SIG-M5 (cell line): ENCODE data around the gene CYB5RL.
A peak's percentile ranks its signal among the peaks of the same experiment; 100 is the strongest.
"Not testable (repeated sequence)": the region's sequence is repeated elsewhere in the genome, so short reads cannot be mapped to it uniquely, and the experiment has no call there.

Experiments used
- DNase-seq: peaks from one replicate; lab custom pipeline; 2025; lab: John Stamatoyannopoulos, UW

The CYB5RL gene, protein sequence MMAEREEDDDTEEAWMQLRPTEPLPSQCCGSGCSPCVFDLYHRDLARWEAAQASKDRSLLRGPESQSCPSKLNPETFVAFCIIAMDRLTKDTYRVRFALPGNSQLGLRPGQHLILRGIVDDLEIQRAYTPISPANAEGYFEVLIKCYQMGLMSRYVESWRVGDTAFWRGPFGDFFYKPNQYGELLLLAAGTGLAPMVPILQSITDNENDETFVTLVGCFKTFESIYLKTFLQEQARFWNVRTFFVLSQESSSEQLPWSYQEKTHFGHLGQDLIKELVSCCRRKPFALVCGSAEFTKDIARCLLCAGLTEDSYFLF

DNA sequence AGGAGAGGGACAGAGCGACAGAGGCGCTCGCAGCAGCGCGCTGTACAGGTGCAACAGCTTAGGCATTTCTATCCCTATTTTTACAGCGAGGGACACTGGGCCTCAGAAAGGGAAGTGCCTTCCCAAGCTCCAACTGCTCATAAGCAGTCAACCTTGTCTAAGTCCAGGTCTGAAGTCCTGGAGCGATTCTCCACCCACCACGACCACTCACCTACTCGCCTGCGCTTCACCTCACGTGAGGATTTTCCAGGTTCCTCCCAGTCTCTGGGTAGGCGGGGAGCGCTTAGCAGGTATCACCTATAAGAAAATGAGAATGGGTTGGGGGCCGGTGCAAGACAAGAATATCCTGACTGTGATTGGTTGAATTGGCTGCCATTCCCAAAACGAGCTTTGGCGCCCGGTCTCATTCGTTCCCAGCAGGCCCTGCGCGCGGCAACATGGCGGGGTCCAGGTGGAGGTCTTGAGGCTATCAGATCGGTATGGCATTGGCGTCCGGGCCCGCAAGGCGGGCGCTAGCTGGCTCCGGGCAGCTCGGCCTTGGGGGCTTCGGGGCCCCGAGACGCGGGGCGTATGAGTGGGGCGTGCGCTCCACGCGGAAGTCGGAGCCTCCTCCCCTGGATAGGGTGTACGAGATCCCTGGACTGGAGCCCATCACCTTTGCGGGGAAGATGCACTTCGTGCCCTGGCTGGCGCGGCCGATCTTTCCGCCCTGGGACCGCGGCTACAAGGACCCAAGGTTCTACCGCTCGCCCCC, at the start of gene CYB5RL, which contains the start of gene MRPL37:
TSS of gene CYB5RL (minus strand) at position 266 of the 754 bp plus-strand sequence. CDS start 4,414 bp downstream, outside the sequence.
TSS of gene MRPL37 (plus strand) at position 403 of the 754 bp plus-strand sequence. CDS start at position 480, 77 bp downstream.
- DNase-seq = peak; percentile 76

DNA sequence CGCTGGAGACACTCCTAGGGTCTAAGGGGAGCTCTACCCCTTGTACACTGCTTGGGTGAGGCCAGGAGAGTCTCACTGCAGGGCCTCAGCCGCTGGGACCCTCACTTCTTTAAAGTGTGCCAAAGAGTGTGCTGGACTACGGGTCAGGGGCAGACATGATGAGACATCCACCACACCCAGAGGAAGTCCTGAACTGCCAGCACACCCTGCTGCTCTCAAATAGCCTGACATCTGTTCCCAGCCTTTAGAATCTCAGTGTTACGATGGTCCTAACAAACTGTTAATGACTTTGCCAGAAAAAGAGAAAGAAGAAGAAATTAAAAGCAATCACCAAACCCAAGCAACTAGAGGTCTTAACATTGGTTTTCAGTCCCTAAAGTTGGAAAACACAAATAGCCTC, 49.1 kb upstream of the CYB5RL start:
- no peak for DNase-seq

DNA sequence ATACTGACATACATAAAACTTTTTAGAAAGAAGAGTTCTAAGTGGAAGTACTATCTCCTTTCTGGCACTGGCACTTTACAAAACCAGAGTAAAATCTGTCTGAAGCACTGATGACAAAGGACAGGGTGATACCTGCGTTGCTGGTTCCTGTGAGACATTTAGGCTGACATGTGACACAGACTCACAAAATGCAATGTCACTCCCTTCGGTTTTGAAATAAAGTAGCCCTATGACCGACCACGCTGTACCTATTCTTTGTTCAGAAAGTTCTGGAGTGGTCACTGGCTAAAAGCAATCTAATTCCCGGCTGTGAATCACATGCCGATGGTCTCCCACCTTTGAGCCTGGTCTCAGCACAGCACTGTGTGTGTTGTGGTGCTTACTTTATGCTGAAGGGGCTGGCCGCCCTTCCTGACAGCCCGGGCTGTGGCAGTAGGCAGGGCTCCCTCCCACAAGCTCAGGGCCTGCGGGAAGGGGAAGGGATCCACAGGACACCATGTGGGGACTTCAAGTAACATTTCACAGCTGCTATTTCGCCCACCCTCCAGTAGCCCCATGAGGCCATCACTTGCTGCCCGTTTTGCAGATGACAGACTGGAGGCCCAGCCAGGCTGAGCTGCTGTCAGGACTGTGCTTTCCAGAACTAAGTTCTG, 48.2 kb upstream of the CYB5RL start:
- no peak for DNase-seq

DNA sequence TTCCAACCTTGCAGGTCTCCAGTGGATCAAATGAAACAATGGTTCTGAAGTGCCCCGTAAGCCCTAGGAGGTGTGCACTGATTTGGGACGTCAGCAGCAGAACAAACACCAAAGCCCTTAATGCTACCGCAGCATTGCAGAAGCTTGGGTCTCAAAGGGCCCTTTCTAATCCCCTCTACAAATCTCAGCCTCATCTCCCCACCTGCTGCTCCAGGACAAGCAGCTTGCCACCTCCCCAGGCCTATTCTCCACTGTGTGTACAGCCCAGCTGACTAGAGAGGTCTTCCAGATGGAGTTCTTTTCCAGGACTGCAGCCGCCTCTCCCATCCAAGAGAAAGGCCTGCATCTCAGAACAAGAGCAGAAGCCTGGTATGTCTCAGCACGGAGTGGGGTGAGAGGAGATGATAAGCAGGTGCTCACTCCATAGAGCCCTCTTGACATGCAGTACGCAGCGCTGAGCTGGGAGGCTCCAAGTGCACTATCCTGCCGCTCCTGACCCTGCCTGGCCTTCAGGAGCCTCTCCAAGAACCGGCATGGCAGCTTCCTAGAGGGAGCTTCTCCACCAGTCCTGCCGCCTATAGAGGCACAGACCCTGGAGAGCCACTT, 46.4 kb upstream of the CYB5RL start:
- no peak for DNase-seq

DNA sequence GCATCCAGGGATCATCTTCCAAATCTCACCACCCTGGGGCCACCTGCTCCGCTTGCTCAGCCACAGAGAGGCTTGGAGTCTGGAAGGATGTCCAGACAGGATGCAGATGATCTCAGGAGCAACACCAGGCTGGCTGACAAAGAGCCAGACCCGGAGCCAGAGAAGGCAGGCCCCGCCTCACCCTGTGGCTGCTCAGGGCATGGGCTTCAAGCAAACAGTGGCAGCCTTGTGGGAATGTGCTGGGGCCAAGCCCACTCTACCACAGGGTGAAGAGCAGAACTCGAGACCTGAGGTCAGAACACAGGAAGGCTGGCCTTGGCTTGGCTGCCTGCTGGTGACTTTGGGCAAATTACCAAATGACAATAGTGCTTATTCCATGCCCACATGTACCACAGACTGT, 45.7 kb upstream of the CYB5RL start:
- no peak for DNase-seq

DNA sequence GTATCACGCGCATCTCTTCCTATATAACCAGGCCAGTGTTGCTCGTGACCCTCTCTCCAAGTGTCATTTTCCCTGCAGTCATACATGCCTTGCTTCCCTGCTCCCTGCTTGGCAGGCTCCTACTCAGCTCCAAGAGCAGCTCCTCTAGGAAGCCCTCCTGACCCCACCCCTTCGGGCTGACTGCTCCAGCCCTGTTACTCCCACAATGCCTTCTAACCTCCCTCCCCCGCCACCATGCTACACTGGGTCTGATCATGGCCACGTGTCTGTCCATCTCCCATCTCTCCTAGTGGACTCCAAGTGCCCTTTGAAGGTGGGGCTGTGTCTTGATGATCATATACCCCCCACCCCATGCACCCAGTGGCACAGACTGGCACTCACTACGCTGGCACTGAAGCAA, 44.8 kb upstream of the CYB5RL start:
- DNase-seq = no peak

DNA sequence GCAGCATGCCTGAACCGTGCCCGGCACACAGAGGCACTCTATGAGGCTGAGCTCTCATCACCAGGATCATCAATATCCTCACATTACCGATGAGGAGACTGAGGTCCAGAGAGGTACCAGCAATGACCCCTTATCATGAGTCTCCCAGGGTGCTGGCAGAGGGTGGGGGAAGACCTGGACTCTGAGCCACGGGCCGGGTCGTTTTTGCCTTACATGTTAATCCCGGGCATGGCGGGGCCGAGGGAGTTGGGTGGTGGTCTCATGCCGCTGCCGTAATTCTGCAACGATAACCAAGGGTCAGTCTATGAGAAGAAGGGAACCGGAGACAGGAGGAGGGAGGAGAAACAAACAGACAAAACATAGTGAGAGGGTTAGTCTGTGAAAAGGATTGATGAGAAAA, 43.2 kb upstream of the CYB5RL start:
- DNase-seq = no peak

DNA sequence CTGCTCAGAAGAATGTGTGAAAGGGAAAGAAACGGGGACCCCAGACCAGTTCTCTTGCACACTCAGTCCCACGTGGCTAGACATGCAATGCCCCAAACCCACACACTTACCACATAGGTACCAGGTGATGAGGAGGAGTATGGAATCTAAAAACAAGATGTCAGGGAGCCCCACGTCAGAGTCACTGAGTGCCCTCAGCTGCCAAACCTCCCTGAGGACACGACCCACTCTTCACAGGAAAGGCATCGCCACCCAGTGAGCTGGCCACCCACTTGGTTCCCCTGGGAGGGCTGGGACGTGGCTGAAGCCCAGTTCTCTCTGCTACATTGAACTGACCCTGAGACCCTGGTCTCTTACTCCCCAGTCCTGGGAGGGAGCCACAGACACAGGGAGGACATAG, 41.5 kb upstream of the CYB5RL start:
- no peak for DNase-seq

DNA sequence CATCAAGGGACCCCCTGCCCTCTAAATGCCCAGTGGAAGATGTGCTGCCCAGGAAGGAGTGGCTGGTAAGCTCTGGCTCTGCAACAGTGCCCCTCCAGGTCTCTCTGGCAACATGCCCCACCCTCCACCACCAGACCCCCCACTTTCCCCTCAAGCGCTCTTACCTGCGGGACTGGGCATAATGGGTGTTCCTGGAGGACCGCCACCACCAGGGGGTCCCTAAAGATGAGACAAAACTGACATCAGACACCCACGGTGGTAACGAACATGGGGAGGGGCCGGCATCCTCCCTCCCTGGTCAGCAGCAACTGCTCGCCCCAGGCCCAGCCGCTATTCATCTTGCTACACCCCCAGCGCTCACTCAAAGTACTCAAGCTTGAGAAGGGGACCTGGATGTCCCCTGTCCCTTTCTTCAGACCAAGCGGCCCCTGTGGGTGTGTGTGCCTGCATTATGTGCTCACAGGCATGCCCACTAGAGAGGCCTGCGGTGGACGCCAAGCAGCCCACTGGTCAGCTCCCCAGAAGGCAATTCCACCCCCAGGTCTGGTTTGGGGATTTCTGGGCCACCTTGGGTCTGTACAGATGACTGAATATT, 41.0 kb upstream of the CYB5RL start:
- no peak for DNase-seq

DNA sequence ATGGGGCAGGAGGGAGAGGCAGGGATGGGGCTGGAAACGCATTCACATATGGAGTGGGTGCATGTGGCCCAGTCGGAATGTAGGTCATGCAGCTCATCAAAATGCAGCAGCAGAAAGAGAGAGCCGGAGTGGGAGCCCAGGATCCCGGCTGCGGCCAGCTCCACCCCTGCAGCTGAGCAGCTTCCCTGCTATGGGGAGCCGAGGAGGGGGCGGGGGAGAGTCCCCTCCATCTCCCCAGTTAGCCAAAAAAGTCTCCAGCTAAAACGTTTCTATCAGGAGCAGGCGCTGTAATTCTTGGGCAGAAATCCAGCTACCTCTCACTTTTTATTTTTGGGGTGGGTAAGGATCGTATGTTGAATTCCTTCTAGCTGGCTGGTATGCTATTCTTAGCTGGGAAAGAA, 39.8 kb upstream of the CYB5RL start:
- DNase-seq = no peak

DNA sequence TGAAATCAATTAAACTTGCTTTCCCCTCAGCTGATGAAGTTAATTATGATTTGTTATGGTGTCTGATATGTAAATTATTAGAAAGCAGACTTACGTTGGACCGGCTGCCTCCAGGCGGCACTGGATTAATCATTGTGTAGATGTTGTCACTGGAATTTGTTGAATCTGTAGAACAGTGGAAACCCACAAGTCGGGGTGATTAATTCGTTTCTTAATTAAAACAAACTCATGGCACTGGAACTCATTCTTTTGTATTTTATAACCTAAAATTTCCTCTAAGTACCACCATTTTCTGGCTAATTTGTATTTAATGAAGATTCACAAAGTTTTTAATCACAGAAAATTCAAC, 39.2 kb upstream of the CYB5RL start:
- DNase-seq = no peak

DNA sequence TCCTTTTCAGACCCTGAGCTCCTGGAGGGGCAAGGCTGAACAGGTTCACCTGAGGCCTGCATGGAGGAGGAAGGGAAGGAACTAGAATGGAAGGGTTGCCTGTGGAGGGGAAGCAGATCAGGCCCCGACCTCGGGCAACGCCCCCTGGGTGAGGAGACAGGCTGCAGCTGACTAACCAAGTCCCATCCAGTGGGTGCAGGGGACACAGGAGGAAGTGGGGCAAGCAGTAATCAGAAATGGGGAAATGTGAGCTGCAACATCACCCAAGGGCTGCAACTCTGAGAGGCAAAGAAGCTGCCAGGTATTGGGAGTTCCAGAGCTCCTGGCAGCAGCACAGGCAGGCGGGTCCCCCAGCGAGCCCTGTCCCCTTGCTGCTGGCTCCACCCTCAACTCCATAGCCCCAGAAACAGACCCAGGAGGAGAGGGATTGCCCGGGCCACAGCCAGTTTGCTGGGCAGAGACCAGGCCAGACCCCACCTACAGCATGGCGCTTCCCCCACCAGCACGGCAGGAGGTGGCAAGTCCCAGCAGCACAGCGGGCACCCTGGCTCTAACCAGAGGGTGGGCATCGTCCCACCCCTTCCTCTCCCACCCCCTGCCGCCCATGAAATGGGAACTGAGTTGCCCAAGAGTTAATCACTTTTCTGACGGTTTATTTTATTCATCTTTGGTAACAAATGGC, 38.7 kb upstream of the CYB5RL start:
- peak; percentile 60 for DNase-seq

DNA sequence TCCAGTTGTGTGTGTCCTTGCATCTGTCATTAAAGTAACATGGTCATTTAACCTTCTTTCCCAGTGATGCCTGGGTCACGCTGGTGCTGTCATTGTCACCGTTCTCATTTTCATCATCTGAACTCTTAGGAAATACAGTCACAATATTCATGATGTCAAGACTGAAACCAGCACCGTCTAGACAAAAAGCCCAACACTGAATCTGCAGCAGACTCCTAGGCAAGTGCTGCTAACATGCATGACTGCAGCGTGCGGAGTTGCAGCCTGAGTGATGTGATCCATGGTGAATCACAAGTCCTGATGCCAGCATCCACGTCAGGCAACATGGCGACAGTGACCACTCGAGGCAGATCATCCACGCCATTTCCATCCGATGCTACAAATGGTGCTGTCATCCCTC, 37.8 kb upstream of the CYB5RL start:
- no peak for DNase-seq

DNA sequence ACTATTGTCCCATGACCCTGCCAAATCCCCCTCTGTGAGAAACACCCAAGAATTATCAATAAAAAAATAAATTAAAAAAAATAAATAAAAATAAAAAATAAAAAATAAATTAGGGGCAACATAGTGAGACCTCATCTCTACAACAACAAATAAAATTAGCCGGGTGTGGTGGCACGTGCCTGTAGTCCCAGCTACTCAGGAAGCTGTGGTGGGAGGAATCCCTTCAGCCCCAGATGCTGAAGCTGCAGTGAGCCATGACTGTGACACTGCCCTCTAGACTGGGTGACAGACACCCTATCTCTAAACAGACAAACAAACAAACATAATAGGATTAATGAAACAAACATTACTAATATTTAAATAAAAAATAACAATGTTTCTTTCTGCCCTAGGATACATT, 34.5 kb upstream of the CYB5RL start:
- DNase-seq = no peak

DNA sequence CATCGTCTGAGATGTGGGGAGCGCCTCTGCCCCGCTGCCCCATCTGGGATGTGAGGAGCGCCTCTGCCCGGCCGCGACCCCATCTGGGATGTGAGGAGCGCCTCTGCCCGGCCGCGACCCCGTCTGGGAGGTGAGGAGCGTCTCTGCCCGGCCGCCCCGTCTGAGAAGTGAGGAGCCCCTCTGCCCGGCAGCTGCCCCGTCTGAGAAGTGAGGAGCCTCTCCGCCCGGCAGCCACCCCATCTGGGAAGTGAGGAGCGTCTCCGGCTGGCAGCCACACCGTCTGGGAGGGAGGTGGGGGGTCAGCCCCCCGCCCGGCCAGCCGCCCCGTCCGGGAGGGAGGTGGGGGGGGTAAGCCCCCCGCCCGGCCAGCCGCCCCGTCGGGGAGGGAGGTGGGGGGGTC, 33.4 kb upstream of the CYB5RL start:
- not testable (repeated sequence) for DNase-seq

DNA sequence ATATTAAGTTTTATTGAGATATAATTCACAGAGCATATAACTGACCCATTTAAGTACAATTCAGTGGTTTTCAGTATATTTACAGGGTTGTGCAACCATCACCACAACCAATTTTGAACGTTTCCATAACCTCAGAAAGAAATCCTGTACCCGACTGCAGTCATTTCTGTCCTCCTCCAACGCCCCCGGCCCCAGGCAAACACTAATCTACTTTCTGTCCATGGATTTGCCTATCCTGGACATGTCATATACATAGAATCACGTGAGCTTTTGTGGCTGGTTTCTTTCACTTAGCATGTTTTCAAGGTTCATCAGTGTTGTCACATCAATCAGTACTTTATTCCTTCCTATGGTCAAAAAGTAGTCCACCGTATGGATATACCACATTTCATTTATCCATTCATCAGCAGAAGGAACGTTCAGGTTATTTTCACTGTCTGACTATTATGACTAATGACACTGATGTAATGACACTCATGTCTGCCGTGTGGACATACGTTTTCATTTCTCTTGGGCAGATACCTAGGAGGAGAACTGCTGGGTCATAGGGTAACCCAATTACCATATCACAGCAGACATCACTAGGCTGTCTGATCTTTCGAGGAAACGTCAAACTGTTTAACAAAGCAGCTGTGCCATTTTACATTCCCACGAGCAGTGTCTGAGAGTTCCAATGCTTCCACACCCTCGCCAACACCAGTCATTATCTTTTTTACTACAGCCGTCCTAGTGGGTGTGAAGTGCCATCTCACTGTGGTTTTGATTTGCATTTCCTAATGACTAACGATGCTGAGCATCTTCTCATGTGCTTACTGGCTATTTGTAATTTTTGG, 30.9 kb upstream of the CYB5RL start:
- no peak for DNase-seq

DNA sequence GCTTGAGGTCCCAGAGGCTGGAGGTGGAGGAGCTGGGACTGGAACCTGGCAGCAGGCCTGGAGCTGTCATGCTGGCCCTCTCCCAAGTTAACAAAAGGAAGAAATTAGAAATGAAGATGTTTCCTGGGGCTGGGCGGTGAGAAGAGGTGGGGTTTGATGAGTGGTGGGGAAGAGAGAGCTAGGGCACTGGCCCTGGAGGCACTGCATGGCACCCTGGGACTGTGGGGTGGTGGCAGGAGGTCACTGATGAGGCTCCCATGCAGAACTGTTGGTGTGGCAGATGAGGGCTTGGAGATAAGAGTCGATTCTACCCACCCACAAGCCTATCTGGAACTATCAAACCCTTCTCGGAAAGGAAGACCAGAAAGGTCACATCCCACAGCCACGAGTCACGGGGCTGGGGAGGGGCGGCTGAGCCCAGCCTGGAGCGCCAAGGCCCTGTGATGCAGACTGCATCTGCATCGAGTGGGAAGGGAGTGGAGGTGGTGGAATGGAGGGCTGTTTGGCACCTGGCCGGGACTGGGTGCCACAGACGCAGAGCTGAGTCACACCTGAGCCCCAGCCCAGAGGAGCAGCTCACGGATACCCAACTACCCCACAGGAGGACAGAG, 29.6 kb upstream of the CYB5RL start:
- no peak for DNase-seq

DNA sequence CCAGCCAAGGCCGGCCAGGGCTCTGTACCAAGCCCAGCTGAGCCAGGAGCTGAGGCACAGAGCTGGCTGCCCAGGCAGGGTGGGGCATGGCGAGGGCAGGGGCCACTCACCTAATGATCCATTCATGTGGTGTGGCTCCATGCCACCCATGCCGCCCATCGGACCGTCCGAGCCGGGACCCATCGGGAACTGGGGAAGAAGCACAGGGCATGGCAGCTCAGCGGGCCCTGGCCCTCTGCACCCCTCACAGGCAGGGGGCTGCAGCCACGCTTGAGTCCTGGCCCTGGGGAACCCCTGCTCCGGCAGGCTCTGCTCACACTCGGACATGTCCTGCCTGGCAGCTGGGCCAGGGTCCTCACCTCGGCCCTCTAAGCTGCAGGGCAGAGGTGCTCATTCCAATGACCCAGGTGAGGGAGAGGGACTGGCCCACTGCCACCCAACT, 28.8 kb upstream of the CYB5RL start:
- no peak for DNase-seq

DNA sequence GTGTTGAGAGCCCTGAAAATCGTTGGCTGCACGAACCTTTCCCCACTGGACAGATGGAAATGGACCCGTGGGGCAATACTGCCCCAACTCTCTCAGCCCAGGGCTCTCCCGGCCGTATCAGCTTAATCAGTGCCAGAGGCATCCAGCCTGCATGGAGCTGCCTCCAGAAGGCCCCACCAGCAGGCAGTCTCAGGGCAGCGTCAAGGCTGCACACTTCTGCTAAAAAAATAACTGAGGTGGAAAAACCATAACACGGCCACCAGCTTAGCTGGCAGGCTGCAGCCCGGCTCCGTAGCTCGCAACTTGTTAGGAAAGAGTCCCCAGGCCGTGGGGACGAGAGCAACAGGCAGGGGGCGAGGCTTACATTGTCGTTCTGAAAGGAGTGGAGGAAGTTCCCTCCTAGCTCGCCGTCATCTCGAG, 28.1 kb upstream of the CYB5RL start:
- DNase-seq = no peak

DNA sequence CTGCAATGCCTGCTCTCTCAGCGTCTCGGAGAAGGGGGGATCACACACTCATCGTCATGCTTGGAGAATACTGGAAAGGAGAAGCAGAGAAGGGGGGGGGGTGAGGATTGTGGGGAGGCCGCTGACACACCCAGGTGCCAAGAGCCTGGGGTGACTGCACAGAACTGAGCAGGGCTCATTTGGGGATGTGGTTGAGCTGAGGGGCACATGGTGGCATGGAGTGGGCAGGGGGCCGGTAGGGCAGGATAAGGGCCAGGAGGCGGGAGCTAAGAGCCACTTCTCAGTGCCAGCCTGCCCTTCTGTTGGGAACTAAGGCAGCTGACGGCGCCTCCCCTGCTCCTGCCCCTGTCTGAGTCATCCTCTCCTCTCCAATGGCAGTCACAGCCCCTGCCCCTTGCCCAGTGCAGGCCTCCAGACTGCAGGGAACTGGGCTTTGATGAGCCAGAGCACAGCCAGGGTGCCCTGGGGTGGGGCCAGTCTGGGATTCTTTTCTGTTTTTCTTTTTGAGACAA, 27.3 kb upstream of the CYB5RL start:
- no peak for DNase-seq
